Neural crest cell (in vitro differentiated cells): Measurements from ENCODE around the gene CADPS. TPM values are rescaled to one million over a fixed set of nuclear protein-coding genes. Genes with fewer than 3 reads are reported as not detected.

Source experiments
- DNase-seq: peaks from one replicate; pipeline ENCODE4 v3.0.0; 2021; ENCODE audit warnings: low read depth, mixed read lengths, low spot score
- H3K27ac Mint-ChIP-seq: one replicate; pipeline ENCODE4 v1.8.0; 2021; ENCODE audit warnings: mild to moderate bottlenecking, mixed read lengths; ENCODE audit not compliant: unreplicated experiment
- H3K27me3 Mint-ChIP-seq: 2 replicates; pipeline ENCODE4 v1.8.0; 2021; ENCODE audit warnings: low read depth, mild to moderate bottlenecking, mixed read lengths
- H3K36me3 Mint-ChIP-seq: 2 replicates; pipeline ENCODE4 v1.8.0; 2021; ENCODE audit warnings: low read depth, mild to moderate bottlenecking, mixed read lengths
- H3K4me1 Mint-ChIP-seq: 2 replicates; pipeline ENCODE4 v1.8.0; 2021; ENCODE audit warnings: mixed read lengths
- H3K4me3 Mint-ChIP-seq: one replicate; pipeline ENCODE4 v1.8.0; 2021; ENCODE audit warnings: mild to moderate bottlenecking, mixed read lengths
- H3K9me3 Mint-ChIP-seq: 2 replicates; pipeline ENCODE4 v1.8.0; 2021; ENCODE audit warnings: mixed read lengths
- CTCF ChIP-seq: fragments of 200-600 bp; sonication (generic); conservative IDR thresholded peaks from 2 replicates; pipeline ENCODE4 v1.5.0; 2021; ENCODE audit warnings: antibody characterized with exemption, mild to moderate bottlenecking
- total RNA-seq: library from RNA; stranded (reverse); gene quantifications from 2 replicates; pipeline ENCODE4 v1.2.1, GENCODE V29; 2021

CADPS gene
- total RNA-seq, 1 donor from 2014 or later: 9.3 TPM

- H3K27ac Mint-ChIP-seq: no peak overlapping the region
- no peak overlapping the region for H3K4me3 Mint-ChIP-seq
- H3K27me3 Mint-ChIP-seq: peaks cover 45% of the 10 kb centered on the region
- H3K9me3 Mint-ChIP-seq: no peaks in the 10 kb centered on the region
- no peak for TF ChIP-seq CTCF
- no peak for DNase-seq
- no peaks in the 10 kb centered on the region for H3K36me3 Mint-ChIP-seq
- peaks cover 10% of the 10 kb centered on the region for H3K4me1 Mint-ChIP-seq
Measured at GRCh38 chr3:62439978-62440377, 435.2 kb downstream of the CADPS start.

GRCh38 chr3:62439176-62439813 lies 435.9 kb downstream of the CADPS start:
- Mint-ChIP-seq H3K36me3 (no peaks in the 10 kb centered on the region), H3K9me3 (no peaks in the 10 kb centered on the region), H3K4me1 (peaks cover 14% of the 10 kb centered on the region), H3K27me3 (peaks cover 50% of the 10 kb centered on the region), H3K27ac (no peak overlapping the region), H3K4me3 (no peak overlapping the region)
- no peak for TF ChIP-seq CTCF
- DNase-seq: no peak

- Mint-ChIP-seq H3K27ac (no peak overlapping the region), H3K36me3 (no peaks in the 10 kb centered on the region), H3K4me1 (peaks cover 14% of the 10 kb centered on the region), H3K4me3 (no peak overlapping the region), H3K9me3 (no peaks in the 10 kb centered on the region), H3K27me3 (peaks cover 67% of the 10 kb centered on the region)
- DNase-seq: no peak
- TF ChIP-seq CTCF: no peak
Measured at GRCh38 chr3:62436785-62437184, 438.4 kb downstream of the CADPS start.

- peaks cover 73% of the 10 kb centered on the region for H3K27me3 Mint-ChIP-seq
- no peak for DNase-seq
- H3K36me3 Mint-ChIP-seq: no peaks in the 10 kb centered on the region
- TF ChIP-seq CTCF: no peak
- H3K4me1 Mint-ChIP-seq: peaks cover 38% of the 10 kb centered on the region
- H3K4me3 Mint-ChIP-seq: no peak overlapping the region
- H3K9me3 Mint-ChIP-seq: no peaks in the 10 kb centered on the region
- H3K27ac Mint-ChIP-seq: no peak overlapping the region
Measured at GRCh38 chr3:62433396-62433795, 441.8 kb downstream of the CADPS start.

GRCh38 chr3:62421207-62421606 lies 454.0 kb downstream of the CADPS start:
- H3K9me3 Mint-ChIP-seq: no peaks in the 10 kb centered on the region
- no peak for DNase-seq
- H3K36me3 Mint-ChIP-seq: no peaks in the 10 kb centered on the region
- H3K27me3 Mint-ChIP-seq: peaks cover 78% of the 10 kb centered on the region
- no peak for TF ChIP-seq CTCF
- H3K4me1 Mint-ChIP-seq: peaks cover 38% of the 10 kb centered on the region
- H3K4me3 Mint-ChIP-seq: peak overlapping the region; percentile 66
- peak overlapping the region; percentile 15 for H3K27ac Mint-ChIP-seq
